HCT116 (cell line): Measurements from ENCODE around the gene SLC30A3. TPM values are rescaled to one million over a fixed set of nuclear protein-coding genes. Genes with fewer than 3 reads are reported as not detected.

Experiments used
- ATAC-seq: fragments of 200-7000 bp; cut with Tn5 transposase; 2 replicates; pipeline ENCODE4 v1.9.1; 2020; ENCODE audit warnings: mild to moderate bottlenecking, moderate library complexity
- BruUV-seq: library from RNA; stranded (reverse); fragments of 400-500 nt; replicated peaks from 2 replicates; lab custom pipeline; 2021; lab: Mats Ljungman, UMichigan
- CTCF ChIA-PET: fragments of 300-600 bp; sonication (Branson Sonifier 250); formaldehyde crosslinking; loops from one replicate; lab custom pipeline; 2021; ENCODE audit warnings: antibody characterized with exemption; lab: Charles Lee
- POLR2A ChIA-PET: fragments of 300-600, 350-600 bp; sonication (Branson Sonifier 250); formaldehyde crosslinking; loops from one replicate; lab custom pipeline; 2021; ENCODE audit warnings: antibody characterized with exemption; lab: Charles Lee
- RAD21 ChIA-PET, 2 experiments: fragments of 300-600 bp; sonication (Branson Sonifier 250); formaldehyde crosslinking; loops; one replicate each; lab custom pipeline; 2023; ENCODE audit warnings: low total read pairs in 2 of 2; ENCODE audit not compliant: uncharacterized antibody in 2 of 2, unreplicated experiment in 2 of 2, low non-redundant PET in 1 of 2; lab: Charles Lee
- DNase-seq: peaks from one replicate; pipeline ENCODE4 v3.0.0-alpha.2; 2010; ENCODE audit warnings: low read depth, low spot score
- H2AFZ ChIP-seq: fragments of 200-600 bp; shearing (Covaris generic), sonication (generic); 2 replicates; pipeline ENCODE4 v1.6.1; 2017; ENCODE audit warnings: low read depth, mixed run types, mixed read lengths, antibody characterized with exemption, low read length; ENCODE audit not compliant: poor library complexity, severe bottlenecking
- H3K27ac ChIP-seq: 2 replicates; pipeline ENCODE4 v1.5.1; 2012; ENCODE audit warnings: low read depth, low read length
- H3K27me3 ChIP-seq: fragments of 200-600 bp; sonication (generic); 2 replicates; pipeline ENCODE4 v1.6.1; 2016; ENCODE audit warnings: mixed run types, low read length, mixed read lengths; ENCODE audit not compliant: insufficient read depth
- H3K36me3 ChIP-seq, 2 experiments: fragments of 200-500 bp in 1 of 2; fragments of 200-600 bp in 1 of 2; sonication (Bioruptor generic) in 1 of 2; sonication (generic) in 1 of 2; 2 replicates each; pipeline versions ENCODE4 v1.5.1 to v1.6.1; 2014 to 2016; ENCODE audit warnings: low read length in 2 of 2, inconsistent platforms in 1 of 2, mixed read lengths in 1 of 2, mixed run types in 1 of 2; ENCODE audit not compliant: insufficient read depth in 2 of 2, control insufficient read depth in 1 of 2
- H3K4me1 ChIP-seq, 2 experiments: fragments of 200-600 bp in 1 of 2; sonication (generic) in 1 of 2; 2 replicates each; pipeline versions ENCODE4 v1.5.1 to v1.6.1; 2012 to 2017; ENCODE audit warnings: low read length in 2 of 2, inconsistent platforms in 1 of 2, mild to moderate bottlenecking in 1 of 2, mixed read lengths in 1 of 2, mixed run types in 1 of 2, moderate library complexity in 1 of 2; ENCODE audit not compliant: insufficient read depth in 2 of 2, control insufficient read depth in 1 of 2
- H3K4me2 ChIP-seq: fragments of 200-600 bp; sonication (generic); 2 replicates; pipeline ENCODE4 v1.6.1; 2017; ENCODE audit warnings: mixed run types, low read length, mixed read lengths
- H3K4me3 ChIP-seq, 2 experiments: fragments of 200-600 bp in 1 of 2; sonication (generic) in 1 of 2; replicated peaks in 1 of 2; 2 replicates each; pipeline ENCODE4 v1.5.1; 2011 to 2016; ENCODE audit warnings: low read length in 2 of 2, control low read depth in 1 of 2, low read depth in 1 of 2, mild to moderate bottlenecking in 1 of 2, mixed read lengths in 1 of 2, mixed run types in 1 of 2
- H3K79me2 ChIP-seq: fragments of 200-600 bp; sonication (generic); 2 replicates; pipeline ENCODE4 v1.6.1; 2017; ENCODE audit warnings: mild to moderate bottlenecking, mixed run types, low read length, moderate library complexity, mixed read lengths; ENCODE audit not compliant: insufficient read depth
- H3K9ac ChIP-seq: fragments of 200-600 bp; sonication (generic); 2 replicates; pipeline ENCODE4 v1.6.1; 2016; ENCODE audit warnings: low read length, mixed read lengths
- H3K9me2 ChIP-seq: fragments of 200-600 bp; sonication (generic), shearing (Covaris generic); 2 replicates; pipeline ENCODE4 v1.6.1; 2017; ENCODE audit warnings: mixed run types, mild to moderate bottlenecking, moderate library complexity; ENCODE audit not compliant: insufficient read depth
- H3K9me3 ChIP-seq, 2 experiments: fragments of 200-500 bp in 1 of 2; fragments of 200-600 bp in 1 of 2; sonication (Bioruptor generic) in 1 of 2; sonication (generic) in 1 of 2; 2 replicates each; pipeline ENCODE4 v1.6.1; 2014 to 2017; ENCODE audit warnings: low read length in 2 of 2, mixed read lengths in 2 of 2, inconsistent platforms in 1 of 2, low read depth in 1 of 2, mild to moderate bottlenecking in 1 of 2, mixed run types in 1 of 2, moderate library complexity in 1 of 2; ENCODE audit not compliant: control insufficient read depth in 1 of 2, insufficient read depth in 1 of 2
- H4K20me1 ChIP-seq: fragments of 200-600 bp; sonication (generic), shearing (Covaris generic); 2 replicates; pipeline ENCODE4 v1.6.1; 2017; ENCODE audit warnings: mixed run types, mild to moderate bottlenecking, moderate library complexity; ENCODE audit not compliant: insufficient read depth
- ATF3 ChIP-seq: IDR thresholded peaks from 2 replicates; pipeline ENCODE4 v1.6.1; 2012
- CBX3 ChIP-seq: IDR thresholded peaks from 2 replicates; pipeline ENCODE4 v1.6.1; 2012; ENCODE audit warnings: low read depth
- ELF1 ChIP-seq: IDR thresholded peaks from 2 replicates; pipeline ENCODE4 v1.6.1; 2012; ENCODE audit warnings: low read depth, borderline replicate concordance
- EZH2 ChIP-seq: fragments of 200-600 bp; sonication (generic); IDR thresholded peaks from 2 replicates; pipeline ENCODE4 v1.6.1; 2017; ENCODE audit warnings: antibody characterized with exemption, mixed run types
- EZH2phosphoT487 ChIP-seq: fragments of 200-600 bp; IDR thresholded peaks from 2 replicates; pipeline ENCODE4 v1.6.1; 2018; ENCODE audit warnings: antibody characterized with exemption, borderline replicate concordance
- FOSL1 ChIP-seq: IDR thresholded peaks from 2 replicates; pipeline ENCODE4 v1.6.1; 2012; ENCODE audit warnings: low read depth
- POLR2A ChIP-seq: IDR thresholded peaks from 2 replicates; pipeline ENCODE4 v1.7.0; 2011; ENCODE audit warnings: borderline replicate concordance; ENCODE audit not compliant: insufficient read depth, insufficient read length; ENCODE audit errors: extremely low read depth
- RAD21 ChIP-seq: IDR thresholded peaks from 2 replicates; pipeline ENCODE4 v1.6.1; 2012; ENCODE audit warnings: low read depth, mild to moderate bottlenecking
- REST ChIP-seq: IDR thresholded peaks from 2 replicates; pipeline ENCODE4 v1.6.1; 2012; ENCODE audit warnings: low read depth
- SIN3A ChIP-seq: IDR thresholded peaks from 2 replicates; pipeline ENCODE4 v1.6.1; 2012; ENCODE audit warnings: low read depth
- SP1 ChIP-seq: IDR thresholded peaks from 2 replicates; pipeline ENCODE4 v1.6.1; 2012; ENCODE audit warnings: low read depth
- TCF7L2 ChIP-seq: IDR thresholded peaks from 2 replicates; pipeline ENCODE4 v1.7.0; 2011; ENCODE audit warnings: borderline replicate concordance, inconsistent platforms; ENCODE audit not compliant: insufficient read depth, insufficient read length; ENCODE audit errors: extremely low read depth
- ZBTB33 ChIP-seq: IDR thresholded peaks from 2 replicates; pipeline ENCODE4 v1.6.1; 2011; ENCODE audit warnings: mild to moderate bottlenecking, low read length, moderate library complexity; ENCODE audit not compliant: insufficient replicate concordance; ENCODE audit errors: extremely low read depth
- ZFX ChIP-seq: fragments of 450-650 bp; IDR thresholded peaks from 2 replicates; pipeline ENCODE4 v1.6.1; 2017
- intact Hi-C: fragments of 100-400 bp; cut with micrococcal nuclease; formaldehyde crosslinking; loops from 2 replicates; pipeline ENCODE4 v1.10.0; 2022
- total RNA-seq: library from RNA; stranded (reverse); gene quantifications from one replicate; pipeline ENCODE4 v1.2.1, GENCODE V29; 2021; ENCODE audit not compliant: unreplicated experiment

The SLC30A3 gene
- total RNA-seq, 1 experiment from 2014 or later = 20.5 TPM

- H2AFZ ChIP-seq = no peak overlapping the region
- ChIA-PET CTCF (no interaction called here), POLR2A (no interaction called here), RAD21 (no interaction called here)
- H3K79me2 ChIP-seq = 0 out of 2 replicates have a peak, but pooled peaks cover 7% of the 10 kb centered on the region
- H3K4me1 ChIP-seq = peaks cover 0 to 5% of the 10 kb centered on the region in 2 experiments; a peak in 2 of 4 replicates
- no peak overlapping the region for H3K4me2 ChIP-seq
- H3K4me3 ChIP-seq = no peak overlapping the region
- H3K9me3 ChIP-seq = no peaks in the 10 kb centered on the region
- DNase-seq (no peak), ATAC-seq (no peak)
- H3K27me3 ChIP-seq = no peaks in the 10 kb centered on the region
- no peak overlapping the region for H3K27ac ChIP-seq
- no TSS peak for BruUV-seq
- peaks cover 0 to 2% of the 10 kb centered on the region in 2 experiments; a peak in 2 of 4 replicates for H3K36me3 ChIP-seq
- H3K9me2 ChIP-seq = no peaks in the 10 kb centered on the region
- intact Hi-C loops = no loop called here
- H4K20me1 ChIP-seq = no peaks in the 10 kb centered on the region
- TF ChIP-seq SP1 (no peak), REST (no peak), SIN3A (no peak), EZH2 (no peak), ZFX (no peak), FOSL1 (no peak), ELF1 (no peak), POLR2A (no peak), TCF7L2 (no peak), EZH2phosphoT487 (no peak), CBX3 (no peak), RAD21 (no peak), ZBTB33 (no peak), ATF3 (no peak)
- H3K9ac ChIP-seq = no peak overlapping the region
These were observed 7.7 kb downstream of the SLC30A3 start for GRCh38 chr2:27255187-27255586.
